Activated CD8-positive, alpha-beta memory T cell treated with anti-CD3 and anti-CD28 coated beads, Interleukin-2, amount 10 ng/mL, durations not matched to agents 7 days and 5 days (primary cell): ENCODE data around the gene FGFRL1. TPM values are rescaled to one million over a fixed set of nuclear protein-coding genes. Genes with fewer than 3 reads are reported as not detected.

Source experiments
- ATAC-seq: fragments of 150-1000 bp; cut with Tn5 transposase; one replicate; pipeline ENCODE4 v1.10.0; 2021; ENCODE audit warnings: moderate library complexity
- CTCF ChIA-PET: fragments of 350-600 bp; sonication (Branson Sonifier 250); formaldehyde crosslinking; loops from one replicate; lab custom pipeline; 2021; ENCODE audit warnings: antibody characterized with exemption; lab: Charles Lee
- DNase-seq: peaks from one replicate; pipeline ENCODE4 v3.0.0-alpha.2; 2020
- H3K27ac Mint-ChIP-seq: one replicate; pipeline ENCODE4 v1.8.0; 2021; ENCODE audit warnings: mild to moderate bottlenecking, mixed read lengths
- H3K27me3 Mint-ChIP-seq: one replicate; pipeline ENCODE4 v1.8.0; 2021; ENCODE audit warnings: mixed read lengths
- H3K36me3 Mint-ChIP-seq: one replicate; pipeline ENCODE4 v1.8.0; 2021; ENCODE audit warnings: mild to moderate bottlenecking, mixed read lengths
- H3K4me1 Mint-ChIP-seq: one replicate; pipeline ENCODE4 v1.8.0; 2021; ENCODE audit warnings: mixed read lengths
- H3K4me3 Mint-ChIP-seq: one replicate; pipeline ENCODE4 v1.8.0; 2021; ENCODE audit warnings: mild to moderate bottlenecking, moderate library complexity, mixed read lengths
- H3K9me3 Mint-ChIP-seq: one replicate; pipeline ENCODE4 v1.8.0; 2022; ENCODE audit warnings: low read depth, mixed read lengths
- total RNA-seq, 2 experiments: library from RNA; stranded (reverse); gene quantifications; one replicate each; pipeline ENCODE4 v1.2.3, GENCODE V29; 2021

The FGFRL1 gene
- total RNA-seq, 2 experiments from 2014 or later, result 8.4 to 9.3 TPM

- Mint-ChIP-seq H3K4me1 (peaks cover 5% of the 10 kb centered on the region), H3K27me3 (no peaks in the 10 kb centered on the region), H3K9me3 (no peaks in the 10 kb centered on the region), H3K36me3 (no peaks in the 10 kb centered on the region), H3K27ac (no peak overlapping the region), H3K4me3 (no peak overlapping the region)
- DNase-seq (no peak), ATAC-seq (no peak)
- CTCF ChIA-PET, result no interaction called here
Observed at GRCh38 chr4:1023075-1023640, 11.7 kb downstream of the FGFRL1 start.

- peaks cover 5% of the 10 kb centered on the region for H3K4me1 Mint-ChIP-seq
- DNase-seq, result no peak
- H3K9me3 Mint-ChIP-seq, result no peaks in the 10 kb centered on the region
- H3K27me3 Mint-ChIP-seq, result no peaks in the 10 kb centered on the region
- ATAC-seq, result no peak
- no peak overlapping the region for H3K4me3 Mint-ChIP-seq
- no peak overlapping the region for H3K27ac Mint-ChIP-seq
- CTCF ChIA-PET, result no interaction called here
- H3K36me3 Mint-ChIP-seq, result no peaks in the 10 kb centered on the region
Observed at GRCh38 chr4:1023895-1024740, 12.7 kb downstream of the FGFRL1 start.

GRCh38 chr4:1024882-1025545, 13.6 kb downstream of the FGFRL1 start:
- Mint-ChIP-seq H3K4me3 (no peak overlapping the region), H3K9me3 (no peaks in the 10 kb centered on the region), H3K27me3 (no peaks in the 10 kb centered on the region), H3K36me3 (no peaks in the 10 kb centered on the region), H3K27ac (no peak overlapping the region), H3K4me1 (peaks cover 5% of the 10 kb centered on the region)
- no peak for ATAC-seq
- DNase-seq, result no peak
- CTCF ChIA-PET, result no interaction called here

- peak; percentile 62 for DNase-seq
- Mint-ChIP-seq H3K4me1 (peaks cover 5% of the 10 kb centered on the region), H3K27me3 (no peaks in the 10 kb centered on the region), H3K27ac (no peak overlapping the region), H3K9me3 (no peaks in the 10 kb centered on the region), H3K36me3 (no peaks in the 10 kb centered on the region), H3K4me3 (no peak overlapping the region)
- peak; percentile 73 for ATAC-seq
- CTCF ChIA-PET, result no interaction called here
Observed at GRCh38 chr4:1026115-1026514, 14.7 kb downstream of the FGFRL1 start.

GRCh38 chr4:1027219-1027914, 15.9 kb downstream of the FGFRL1 start:
- H3K4me3 Mint-ChIP-seq, result no peak overlapping the region
- CTCF ChIA-PET, result no interaction called here

GRCh38 chr4:1027915-1028238, 16.5 kb downstream of the FGFRL1 start:
- DNase-seq, result no peak

More at GRCh38 chr4:1027219-1027914, 15.9 kb downstream of the FGFRL1 start:
- Mint-ChIP-seq H3K9me3 (no peaks in the 10 kb centered on the region), H3K27ac (no peak overlapping the region), H3K36me3 (no peaks in the 10 kb centered on the region), H3K4me1 (peaks cover 5% of the 10 kb centered on the region), H3K27me3 (no peaks in the 10 kb centered on the region)
- ATAC-seq (no peak), DNase-seq (no peak)

GRCh38 chr4:1028574-1029220, 17.3 kb downstream of the FGFRL1 start:
- Mint-ChIP-seq H3K4me1 (peaks cover 5% of the 10 kb centered on the region), H3K27ac (no peak overlapping the region), H3K4me3 (no peak overlapping the region), H3K9me3 (no peaks in the 10 kb centered on the region), H3K27me3 (no peaks in the 10 kb centered on the region), H3K36me3 (no peaks in the 10 kb centered on the region)
- DNase-seq, result no peak
- CTCF ChIA-PET, result no interaction called here
- ATAC-seq, result no peak

More at GRCh38 chr4:1027915-1028238, 16.5 kb downstream of the FGFRL1 start:
- H3K4me1 Mint-ChIP-seq, result peaks cover 5% of the 10 kb centered on the region
- CTCF ChIA-PET, result no interaction called here
- H3K27ac Mint-ChIP-seq, result no peak overlapping the region
- no peaks in the 10 kb centered on the region for H3K27me3 Mint-ChIP-seq
- ATAC-seq, result no peak
- no peaks in the 10 kb centered on the region for H3K36me3 Mint-ChIP-seq
- H3K4me3 Mint-ChIP-seq, result no peak overlapping the region
- H3K9me3 Mint-ChIP-seq, result no peaks in the 10 kb centered on the region

GRCh38 chr4:1029529-1029928, 18.1 kb downstream of the FGFRL1 start:
- no peak for ATAC-seq
- H3K4me1 Mint-ChIP-seq, result peaks cover 5% of the 10 kb centered on the region
- H3K27me3 Mint-ChIP-seq, result no peaks in the 10 kb centered on the region
- no peaks in the 10 kb centered on the region for H3K9me3 Mint-ChIP-seq
- DNase-seq, result no peak
- no peak overlapping the region for H3K4me3 Mint-ChIP-seq
- H3K36me3 Mint-ChIP-seq, result no peaks in the 10 kb centered on the region
- CTCF ChIA-PET, result no interaction called here
- H3K27ac Mint-ChIP-seq, result no peak overlapping the region

- no peaks in the 10 kb centered on the region for H3K9me3 Mint-ChIP-seq
- H3K27ac Mint-ChIP-seq, result no peak overlapping the region
- peaks cover 5% of the 10 kb centered on the region for H3K4me1 Mint-ChIP-seq
- H3K36me3 Mint-ChIP-seq, result no peaks in the 10 kb centered on the region
- H3K4me3 Mint-ChIP-seq, result no peak overlapping the region
- H3K27me3 Mint-ChIP-seq, result no peaks in the 10 kb centered on the region
- CTCF ChIA-PET, result no interaction called here
- ATAC-seq (no peak), DNase-seq (no peak)
Observed at GRCh38 chr4:1030031-1030430, 18.6 kb downstream of the FGFRL1 start.

- H3K27ac Mint-ChIP-seq, result no peak overlapping the region
- CTCF ChIA-PET, result no interaction called here
- ATAC-seq, result no peak
Observed at GRCh38 chr4:1030559-1030958, 19.1 kb downstream of the FGFRL1 start.

GRCh38 chr4:1031346-1031745, 19.9 kb downstream of the FGFRL1 start:
- H3K4me1 Mint-ChIP-seq, result no peaks in the 10 kb centered on the region
- CTCF ChIA-PET, result no interaction called here
- ATAC-seq, result no peak
- no peak overlapping the region for H3K27ac Mint-ChIP-seq
- H3K27me3 Mint-ChIP-seq, result no peaks in the 10 kb centered on the region
- DNase-seq, result no peak
- no peak overlapping the region for H3K4me3 Mint-ChIP-seq
- H3K9me3 Mint-ChIP-seq, result no peaks in the 10 kb centered on the region
- H3K36me3 Mint-ChIP-seq, result no peaks in the 10 kb centered on the region

More at GRCh38 chr4:1030559-1030958, 19.1 kb downstream of the FGFRL1 start:
- Mint-ChIP-seq H3K4me3 (no peak overlapping the region), H3K27me3 (no peaks in the 10 kb centered on the region), H3K36me3 (no peaks in the 10 kb centered on the region), H3K9me3 (no peaks in the 10 kb centered on the region), H3K4me1 (peaks cover 5% of the 10 kb centered on the region)
- DNase-seq, result no peak

GRCh38 chr4:1031956-1032795, 20.8 kb downstream of the FGFRL1 start:
- ATAC-seq (peak; percentile 40), DNase-seq (no peak)
- Mint-ChIP-seq H3K4me1 (no peaks in the 10 kb centered on the region), H3K27me3 (no peaks in the 10 kb centered on the region), H3K9me3 (no peaks in the 10 kb centered on the region), H3K36me3 (no peaks in the 10 kb centered on the region), H3K27ac (no peak overlapping the region), H3K4me3 (no peak overlapping the region)
- CTCF ChIA-PET, result no interaction called here
